Measurements from ENCODE around the gene CARMIL1. TPM values are rescaled to one million over a fixed set of nuclear protein-coding genes. Genes with fewer than 3 reads are reported as not detected.

Gene CARMIL1
- total RNA-seq, 2 donors from 2014 or later, result 28.7 to 31.6 TPM

DNA sequence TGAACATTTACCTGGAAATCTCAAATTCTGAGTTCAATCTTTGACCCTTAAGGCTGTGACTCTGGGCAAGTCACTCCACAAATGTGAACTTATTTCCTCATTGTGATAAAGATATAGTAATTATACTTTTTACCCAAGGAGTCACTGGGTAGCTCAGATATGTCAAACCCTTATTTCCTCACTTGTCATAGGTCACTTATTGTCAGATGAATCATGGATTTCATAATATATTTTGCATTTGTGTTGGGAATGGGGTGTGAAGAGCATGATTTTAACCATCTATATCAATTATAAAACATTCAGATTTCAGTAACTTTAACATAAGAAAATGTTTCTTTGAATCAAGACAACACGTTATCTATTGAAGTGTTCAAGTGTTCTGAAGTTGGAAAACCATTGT, 3.7 kb upstream of the CARMIL1 start:
- TF ChIP-seq, protein P1, sequence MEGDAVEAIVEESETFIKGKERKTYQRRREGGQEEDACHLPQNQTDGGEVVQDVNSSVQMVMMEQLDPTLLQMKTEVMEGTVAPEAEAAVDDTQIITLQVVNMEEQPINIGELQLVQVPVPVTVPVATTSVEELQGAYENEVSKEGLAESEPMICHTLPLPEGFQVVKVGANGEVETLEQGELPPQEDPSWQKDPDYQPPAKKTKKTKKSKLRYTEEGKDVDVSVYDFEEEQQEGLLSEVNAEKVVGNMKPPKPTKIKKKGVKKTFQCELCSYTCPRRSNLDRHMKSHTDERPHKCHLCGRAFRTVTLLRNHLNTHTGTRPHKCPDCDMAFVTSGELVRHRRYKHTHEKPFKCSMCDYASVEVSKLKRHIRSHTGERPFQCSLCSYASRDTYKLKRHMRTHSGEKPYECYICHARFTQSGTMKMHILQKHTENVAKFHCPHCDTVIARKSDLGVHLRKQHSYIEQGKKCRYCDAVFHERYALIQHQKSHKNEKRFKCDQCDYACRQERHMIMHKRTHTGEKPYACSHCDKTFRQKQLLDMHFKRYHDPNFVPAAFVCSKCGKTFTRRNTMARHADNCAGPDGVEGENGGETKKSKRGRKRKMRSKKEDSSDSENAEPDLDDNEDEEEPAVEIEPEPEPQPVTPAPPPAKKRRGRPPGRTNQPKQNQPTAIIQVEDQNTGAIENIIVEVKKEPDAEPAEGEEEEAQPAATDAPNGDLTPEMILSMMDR (conservative IDR thresholded peaks at IDR 0.05), result no peak
- Mint-ChIP-seq H3K4me3 (no peak overlapping the region), H3K4me1 (peaks cover 26% of the 10 kb centered on the region), H3K27me3 (ENCODE audit: insufficient read depth) (peaks cover 2% of the 10 kb centered on the region), H3K27ac (no peak overlapping the region), H3K36me3 (ENCODE audit: low read depth) (no peaks in the 10 kb centered on the region), H3K9me3 (no peaks in the 10 kb centered on the region)
- no peak for DNase-seq
- no peak overlapping the region for H3K9ac ChIP-seq (ENCODE audit: extremely low read depth, low read length, poor library complexity, severe bottlenecking)
- H3K27me3 ChIP-seq (ENCODE audit: control insufficient read depth, insufficient read depth, low read length, poor library complexity, severe bottlenecking), result no peaks in the 10 kb centered on the region
- H3K36me3 ChIP-seq (ENCODE audit: control insufficient read depth, insufficient read depth, low read length), result no peaks in the 10 kb centered on the region
- H3K4me3 ChIP-seq (ENCODE audit: low read length), result no peak overlapping the region
- peaks cover 6% of the 10 kb centered on the region for H3K4me1 ChIP-seq (ENCODE audit: control insufficient read depth, insufficient read depth, low read length)
- 100% methylated on average over 1 of the region's 1 CpG for WGBS, 2 experiments (ENCODE audit: insufficient coverage in 1 of 2, insufficient read length in 1 of 2)
- no peaks in the 10 kb centered on the region for H3K9me3 ChIP-seq (ENCODE audit: control insufficient read depth, low read length)
- no peak overlapping the region for H3K27ac ChIP-seq (ENCODE audit: low read depth, low read length)

DNA sequence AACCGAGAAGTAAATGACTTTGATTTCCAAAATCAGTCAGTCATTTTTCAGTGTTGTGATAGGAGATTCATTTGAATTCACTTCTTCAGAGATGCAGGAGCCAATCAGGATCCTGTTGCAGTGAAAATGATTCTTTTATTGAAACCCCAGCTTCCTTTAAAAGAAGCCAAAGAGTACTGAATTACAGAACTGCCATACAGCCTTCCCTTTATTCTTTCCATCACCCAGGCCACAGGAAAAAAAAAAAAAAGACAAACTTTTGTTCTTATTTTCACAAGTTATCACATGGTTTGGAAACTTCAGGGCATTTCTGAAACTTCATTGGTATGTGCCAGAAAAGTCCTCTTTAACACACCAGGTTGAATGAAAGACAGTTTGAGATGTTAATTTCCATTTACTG, 1.8 kb upstream of the CARMIL1 start:
- H3K4me3 Mint-ChIP-seq, result no peak overlapping the region
- H3K4me1 Mint-ChIP-seq, result peaks cover 38% of the 10 kb centered on the region
- peaks cover 3% of the 10 kb centered on the region for H3K36me3 Mint-ChIP-seq (ENCODE audit: low read depth)
- H3K27ac Mint-ChIP-seq, result no peak overlapping the region
- no peaks in the 10 kb centered on the region for H3K9me3 Mint-ChIP-seq
- Histone ChIP-seq H3K27me3 (ENCODE audit: control insufficient read depth, insufficient read depth, low read length, poor library complexity, severe bottlenecking) (no peaks in the 10 kb centered on the region), H3K36me3 (ENCODE audit: control insufficient read depth, insufficient read depth, low read length) (no peaks in the 10 kb centered on the region), H3K9me3 (ENCODE audit: control insufficient read depth, low read length) (no peaks in the 10 kb centered on the region), H3K27ac (ENCODE audit: low read depth, low read length) (no peak overlapping the region), H3K4me3 (ENCODE audit: low read length) (peak overlapping the region; percentile 95), H3K9ac (ENCODE audit: extremely low read depth, low read length, poor library complexity, severe bottlenecking) (no peak overlapping the region), H3K4me1 (ENCODE audit: control insufficient read depth, insufficient read depth, low read length) (peaks cover 6% of the 10 kb centered on the region)
- no peaks in the 10 kb centered on the region for H3K27me3 Mint-ChIP-seq (ENCODE audit: insufficient read depth)
- DNase-seq, result no peak
- TF ChIP-seq, protein P1 (conservative IDR thresholded peaks at IDR 0.05), result no peak
- WGBS, 2 experiments (ENCODE audit: insufficient coverage in 1 of 2, insufficient read length in 1 of 2), result 89 to 100% methylated on average over 1 of the region's 1 CpG

DNA sequence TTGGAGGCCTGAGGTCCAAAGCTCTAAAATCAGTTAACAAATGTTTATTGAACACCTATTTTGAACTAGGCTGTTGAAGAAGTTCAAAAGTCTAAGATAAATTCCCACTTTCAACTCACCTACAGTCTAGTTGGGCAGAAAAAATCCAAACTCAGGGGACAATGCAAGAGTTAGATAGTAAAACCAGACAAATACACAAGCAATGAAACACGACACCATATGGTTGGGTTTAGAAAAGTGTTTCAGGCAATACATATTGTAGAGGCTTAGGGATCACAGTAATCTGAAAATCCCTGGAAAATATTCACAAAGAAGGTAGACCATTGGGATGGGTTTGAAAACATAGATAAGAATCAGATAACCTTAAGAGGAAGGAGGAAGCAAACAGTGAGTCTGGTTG, 1.3 kb upstream of the CARMIL1 start:
- 94% methylated on average over 1 of the region's 1 CpG; no CpG with 5 or more reads in 1 of the 2 experiments for WGBS, 2 experiments (ENCODE audit: insufficient coverage in 1 of 2, insufficient read length in 1 of 2)
- Mint-ChIP-seq H3K27me3 (ENCODE audit: insufficient read depth) (no peaks in the 10 kb centered on the region), H3K36me3 (ENCODE audit: low read depth) (peaks cover 3% of the 10 kb centered on the region), H3K9me3 (no peaks in the 10 kb centered on the region), H3K4me3 (peak overlapping the region; percentile 97), H3K4me1 (peaks cover 43% of the 10 kb centered on the region), H3K27ac (peak overlapping the region; percentile 73)
- TF ChIP-seq, protein P1 (conservative IDR thresholded peaks at IDR 0.05), result no peak
- Histone ChIP-seq H3K9ac (ENCODE audit: extremely low read depth, low read length, poor library complexity, severe bottlenecking) (no peak overlapping the region), H3K9me3 (ENCODE audit: control insufficient read depth, low read length) (no peaks in the 10 kb centered on the region), H3K27ac (ENCODE audit: low read depth, low read length) (no peak overlapping the region), H3K4me3 (ENCODE audit: low read length) (peak overlapping the region; percentile 95), H3K27me3 (ENCODE audit: control insufficient read depth, insufficient read depth, low read length, poor library complexity, severe bottlenecking) (no peaks in the 10 kb centered on the region), H3K36me3 (ENCODE audit: control insufficient read depth, insufficient read depth, low read length) (no peaks in the 10 kb centered on the region), H3K4me1 (ENCODE audit: control insufficient read depth, insufficient read depth, low read length) (peaks cover 6% of the 10 kb centered on the region)
- no peak for DNase-seq

Measured in endodermal cell (in vitro differentiated cells).